GM23338 (cell line): ENCODE results near the gene EMCN. TPM values are rescaled to one million over a fixed set of nuclear protein-coding genes. Genes with fewer than 3 reads are reported as not detected.

ENCODE experiments used
- ATAC-seq: fragments of 200-7000 bp; cut with Tn5 transposase; 3 replicates; pipeline ENCODE4 v1.9.1; 2020
- DNase-seq: peaks from one replicate; pipeline ENCODE4 v3.0.0-alpha.2; 2015; ENCODE audit warnings: low spot score
- H2AFZ ChIP-seq: fragments of 200-600 bp; sonication (generic); 2 replicates; pipeline ENCODE4 v1.8.0; 2016; ENCODE audit warnings: antibody characterized with exemption, mild to moderate bottlenecking, moderate library complexity
- H3F3A ChIP-seq: fragments of 200-600 bp; sonication (generic); replicated peaks from 2 replicates; pipeline ENCODE4 v1.8.0; 2017; ENCODE audit warnings: antibody characterized with exemption, mixed run types, low read depth
- H3K27ac ChIP-seq: fragments of 200-600 bp; sonication (generic); 2 replicates; pipeline ENCODE4 v1.6.1; 2016; ENCODE audit warnings: low read depth
- H3K27me3 ChIP-seq: fragments of 200-600 bp; sonication (generic); 2 replicates; pipeline ENCODE4 v1.8.0; 2016; ENCODE audit warnings: mild to moderate bottlenecking, mixed run types, moderate library complexity; ENCODE audit not compliant: insufficient read depth
- H3K36me3 ChIP-seq: fragments of 200-600 bp; sonication (generic); 2 replicates; pipeline ENCODE4 v1.8.0; 2016; ENCODE audit warnings: mild to moderate bottlenecking; ENCODE audit not compliant: insufficient read depth
- H3K4me1 ChIP-seq: fragments of 200-600 bp; sonication (generic); 2 replicates; pipeline ENCODE4 v1.8.0; 2016; ENCODE audit warnings: mild to moderate bottlenecking, moderate library complexity; ENCODE audit not compliant: insufficient read depth
- H3K4me2 ChIP-seq: fragments of 200-600 bp; sonication (generic); 2 replicates; pipeline ENCODE4 v1.7.1; 2017; ENCODE audit warnings: mixed run types
- H3K4me3 ChIP-seq: fragments of 200-600 bp; sonication (generic); 2 replicates; pipeline ENCODE4 v1.6.1; 2016; ENCODE audit warnings: mixed run types
- H3K79me2 ChIP-seq: fragments of 200-600 bp; sonication (generic); replicated peaks from 2 replicates; pipeline ENCODE4 v1.8.0; 2017; ENCODE audit warnings: mild to moderate bottlenecking; ENCODE audit not compliant: insufficient read depth
- H3K9me2 ChIP-seq: fragments of 200-600 bp; sonication (generic); 2 replicates; pipeline ENCODE4 v1.8.0; 2017; ENCODE audit not compliant: insufficient read depth
- H4K20me1 ChIP-seq: fragments of 200-600 bp; sonication (generic); replicated peaks from 2 replicates; pipeline ENCODE4 v1.8.0; 2017; ENCODE audit warnings: mild to moderate bottlenecking; ENCODE audit not compliant: insufficient read depth
- H3K27ac Mint-ChIP-seq: 2 replicates; pipeline ENCODE4 v1.8.0; 2020; ENCODE audit warnings: inconsistent platforms, mild to moderate bottlenecking, moderate library complexity, mixed read lengths
- H3K27me3 Mint-ChIP-seq: 3 replicates; pipeline ENCODE4 v1.8.0; 2022; ENCODE audit warnings: low read depth, mild to moderate bottlenecking, moderate library complexity, mixed read lengths, inconsistent platforms; ENCODE audit not compliant: insufficient read depth, poor library complexity
- H3K36me3 Mint-ChIP-seq: 3 replicates; pipeline ENCODE4 v1.8.0; 2021; ENCODE audit warnings: low read depth, mild to moderate bottlenecking, inconsistent platforms, moderate library complexity, mixed read lengths
- H3K4me1 Mint-ChIP-seq: 3 replicates; pipeline ENCODE4 v1.8.0; 2020; ENCODE audit warnings: mild to moderate bottlenecking, inconsistent platforms, mixed read lengths
- H3K4me3 Mint-ChIP-seq: 3 replicates; pipeline ENCODE4 v1.8.0; 2021; ENCODE audit warnings: moderate library complexity, mild to moderate bottlenecking, inconsistent platforms, mixed read lengths
- H3K9me3 Mint-ChIP-seq: 3 replicates; pipeline ENCODE4 v1.8.0; 2020; ENCODE audit warnings: moderate library complexity, mild to moderate bottlenecking, inconsistent platforms, mixed read lengths
- CREB1 ChIP-seq: fragments of 250-450 bp; sonication (Bioruptor Pico); IDR thresholded peaks from 2 replicates; pipeline ENCODE4 v1.5.0; 2020; ENCODE audit warnings: low read depth, mild to moderate bottlenecking, moderate library complexity
- CTCF ChIP-seq, 2 experiments: fragments of 200-600 bp in 1 of 2; sonication (generic) in 1 of 2; conservative IDR thresholded peaks; 2 replicates each; pipeline versions ENCODE4 v1.5.1 to v1.6.1; 2016 to 2017; ENCODE audit warnings: antibody characterized with exemption in 2 of 2, low read depth in 2 of 2, mild to moderate bottlenecking in 2 of 2, moderate library complexity in 1 of 2
- EZH2 ChIP-seq: fragments of 200-600 bp; sonication (generic); IDR thresholded peaks from one replicate; pipeline ENCODE4 v1.8.0; 2017; ENCODE audit warnings: antibody characterized with exemption, mild to moderate bottlenecking, low read depth; ENCODE audit not compliant: unreplicated experiment
- EZH2phosphoT487 ChIP-seq: fragments of 200-600 bp; sonication (generic); IDR thresholded peaks from one replicate; pipeline ENCODE4 v1.8.1; 2018; ENCODE audit warnings: antibody characterized with exemption; ENCODE audit not compliant: unreplicated experiment
- POLR2AphosphoS5 ChIP-seq: IDR thresholded peaks from 2 replicates; pipeline ENCODE4 v1.6.1; 2016; ENCODE audit warnings: antibody characterized with exemption, low read depth
- REST ChIP-seq: IDR thresholded peaks from one replicate; pipeline ENCODE4 v1.6.1; 2018; ENCODE audit warnings: antibody characterized with exemption; ENCODE audit not compliant: unreplicated experiment
- STAT1 ChIP-seq: IDR thresholded peaks from one replicate; pipeline ENCODE4 v1.6.1; 2016; ENCODE audit warnings: antibody characterized with exemption; ENCODE audit not compliant: unreplicated experiment
- ZNF114 ChIP-seq: fragments of 250-450 bp; sonication (Bioruptor Pico); IDR thresholded peaks from 2 replicates; pipeline ENCODE4 v1.5.0; 2020; ENCODE audit warnings: mild to moderate bottlenecking, moderate library complexity
- ZNF331 ChIP-seq: fragments of 250-450 bp; sonication (Bioruptor Pico); IDR thresholded peaks from 2 replicates; pipeline ENCODE4 v1.5.0; 2020; ENCODE audit warnings: low read depth, mild to moderate bottlenecking, moderate library complexity
- polyA plus RNA-seq: library from polyadenylated mRNA; unstranded; fragments of >200 nt; fragmentation: Nextera tagmentation; extraction: Ambion mirVana; gene quantifications from 2 replicates; pipeline ENCODE4 v1.2.1, GENCODE V29; 2016
- total RNA-seq: library from RNA; depleted of rRNA; stranded (reverse); fragments of >200 nt; shearing (Covaris generic); gene quantifications from 2 replicates; pipeline ENCODE4 v1.2.3, GENCODE V29; 2014

EMCN gene
- total and polyA plus RNA-seq, 2 experiments from 2014 or later = not detected

DNA sequence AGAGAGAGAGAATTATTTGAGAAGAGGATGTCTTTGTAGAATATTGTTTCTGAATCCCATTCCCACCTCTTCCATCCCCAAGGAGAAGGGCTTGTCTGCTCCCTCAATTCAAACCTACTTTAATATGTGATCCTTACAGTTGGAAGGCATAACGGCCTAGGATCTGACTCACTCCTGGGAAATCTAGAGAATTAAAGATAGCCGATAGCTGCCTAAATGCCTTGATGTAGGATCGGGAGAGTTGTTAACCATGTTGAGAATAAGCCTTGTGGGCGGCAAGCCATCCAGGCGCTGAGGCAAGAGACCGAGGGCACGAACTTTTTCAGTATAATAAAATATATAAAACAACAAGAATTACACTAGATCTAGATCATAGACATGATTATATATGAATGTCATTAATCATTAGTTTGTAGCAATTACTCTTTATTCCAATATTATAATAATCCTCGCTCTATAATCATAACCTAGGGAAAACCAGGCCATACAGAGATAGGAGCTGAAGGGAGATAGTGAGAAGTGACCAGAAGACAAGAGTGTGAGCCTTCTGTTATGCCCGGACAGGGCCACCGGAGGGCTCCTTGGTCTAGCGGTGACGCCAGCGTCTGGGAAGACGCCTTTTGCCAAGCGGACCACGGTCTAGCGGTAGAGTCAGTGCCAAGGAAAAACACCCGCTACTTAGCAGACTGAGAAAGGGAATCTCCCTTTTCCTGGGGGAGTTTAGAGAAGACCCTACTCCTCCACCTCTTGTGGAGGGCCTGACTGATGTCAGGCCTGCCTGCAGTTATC lies 13.5 kb downstream of the EMCN start:
- Histone ChIP-seq H3K36me3 (no peaks in the 10 kb centered on the region), H2AFZ (no peak overlapping the region), H3K9me2 (no peaks in the 10 kb centered on the region), H3K4me1 (peaks cover 2% of the 10 kb centered on the region; the same call in 1 of the 2 replicates), H3F3A (no peaks in the 10 kb centered on the region), H3K4me3 (no peak overlapping the region), H3K79me2 (no peaks in the 10 kb centered on the region), H4K20me1 (no peaks in the 10 kb centered on the region), H3K4me2 (no peak overlapping the region), H3K27ac (no peak overlapping the region), H3K27me3 (no peaks in the 10 kb centered on the region)
- no peak overlapping the region for H3K4me3 Mint-ChIP-seq
- TF ChIP-seq CTCF (conservative IDR thresholded peaks at IDR 0.05; ENCODE audit: low read depth in 2 of 2) (peak; percentile 58 to 73), CREB1 (CRISPR knock-in tag) (no peak)
- H3K36me3 Mint-ChIP-seq = 0 out of 3 replicates have a peak, but pooled peaks cover 4% of the 10 kb centered on the region
- ATAC-seq (no peak), DNase-seq (peak; percentile 35)
- H3K27ac Mint-ChIP-seq = no peak overlapping the region
- no peaks in the 10 kb centered on the region for H3K27me3 Mint-ChIP-seq
- peaks cover 9% of the 10 kb centered on the region for H3K9me3 Mint-ChIP-seq
- H3K4me1 Mint-ChIP-seq = peaks cover 5% of the 10 kb centered on the region

GRCh38 chr4:100497791-100498190 lies 20.0 kb downstream of the EMCN start:
- H3F3A ChIP-seq = no peaks in the 10 kb centered on the region
- Mint-ChIP-seq H3K4me3 (no peak overlapping the region), H3K4me1 (no peaks in the 10 kb centered on the region), H3K9me3 (no peaks in the 10 kb centered on the region), H3K27me3 (no peaks in the 10 kb centered on the region), H3K36me3 (no peaks in the 10 kb centered on the region), H3K27ac (no peak overlapping the region)
- ATAC-seq = no peak
- no peaks in the 10 kb centered on the region for H4K20me1 ChIP-seq
- H3K27ac ChIP-seq = no peak overlapping the region
- no peaks in the 10 kb centered on the region for H3K4me1 ChIP-seq
- H3K36me3 ChIP-seq = no peaks in the 10 kb centered on the region
- no peaks in the 10 kb centered on the region for H3K9me2 ChIP-seq
- H3K4me2 ChIP-seq = no peak overlapping the region
- H2AFZ ChIP-seq = no peak overlapping the region
- no peak overlapping the region for H3K4me3 ChIP-seq
- no peaks in the 10 kb centered on the region for H3K79me2 ChIP-seq
- H3K27me3 ChIP-seq = no peaks in the 10 kb centered on the region
- DNase-seq = no peak
- TF ChIP-seq CTCF (conservative IDR thresholded peaks at IDR 0.05; ENCODE audit: low read depth in 2 of 2) (no peak), POLR2AphosphoS5 (no peak), ZNF331 (no peak), EZH2 (no peak), EZH2phosphoT487 (no peak), CREB1 (CRISPR knock-in tag) (no peak), ZNF114 (CRISPR knock-in tag) (no peak), REST (no peak), STAT1 (no peak)
